HepG2 (cell line): ENCODE measurements around the gene DNTTIP2. TPM values are rescaled to one million over a fixed set of nuclear protein-coding genes. Genes with fewer than 3 reads are reported as not detected.

Experiments used
- AHDC1 ChIP-seq: sonication (generic); formaldehyde crosslinking; IDR thresholded peaks from 2 replicates; pipeline ENCODE4 v1.5.1; 2020; ENCODE audit warnings: mild to moderate bottlenecking, missing genetic modification reagents, borderline replicate concordance
- AKAP8 ChIP-seq: sonication (generic); formaldehyde crosslinking; IDR thresholded peaks from 2 replicates; pipeline ENCODE4 v1.5.1; 2020; ENCODE audit warnings: mild to moderate bottlenecking, missing genetic modification reagents
- CC2D1A ChIP-seq: sonication (generic); formaldehyde crosslinking; IDR thresholded peaks from 2 replicates; pipeline ENCODE4 v1.8.1; 2023; ENCODE audit warnings: mild to moderate bottlenecking, missing genetic modification reagents
- CREB1 ChIP-seq, 2 experiments: fragments of 450-650 bp in 1 of 2; IDR thresholded peaks; 2 replicates each; pipeline ENCODE4 v1.6.1; 2016 to 2017; ENCODE audit warnings: control low read depth in 1 of 2, mild to moderate bottlenecking in 1 of 2, missing compliant biosample characterization in 1 of 2, missing genetic modification characterization in 1 of 2
- HDAC2 ChIP-seq: sonication (generic); formaldehyde crosslinking; IDR thresholded peaks from 2 replicates; pipeline ENCODE4 v1.4.0; 2020; ENCODE audit warnings: missing genetic modification reagents
- MAZ ChIP-seq, 2 experiments: sonication (generic) in 1 of 2; formaldehyde crosslinking in 1 of 2; IDR thresholded peaks; 2 replicates each; pipeline versions ENCODE4 v1.5.0 to v1.6.1; 2012 to 2020; ENCODE audit warnings: low read depth in 2 of 2, mild to moderate bottlenecking in 2 of 2, borderline replicate concordance in 1 of 2, improper control_type of control experiment in 1 of 2, low read length in 1 of 2, missing genetic modification reagents in 1 of 2, moderate library complexity in 1 of 2
- MIER2 ChIP-seq: IDR thresholded peaks from 2 replicates; pipeline ENCODE4 v1.6.1; 2016; ENCODE audit warnings: missing biosample characterization, missing genetic modification reagents
- MYNN ChIP-seq: sonication (generic); formaldehyde crosslinking; IDR thresholded peaks from 2 replicates; pipeline ENCODE4 v1.4.0; 2020; ENCODE audit warnings: mild to moderate bottlenecking, low read depth, missing genetic modification reagents
- RFX5 ChIP-seq: IDR thresholded peaks from 2 replicates; pipeline ENCODE4 v1.6.1; 2011; ENCODE audit warnings: low read depth, low read length, improper control_type of control experiment
- THYN1 ChIP-seq: sonication (generic); formaldehyde crosslinking; IDR thresholded peaks from 2 replicates; pipeline ENCODE4 v1.8.1; 2023; ENCODE audit warnings: low read depth, mild to moderate bottlenecking, moderate library complexity, missing genetic modification reagents, borderline replicate concordance
- ZBTB7B ChIP-seq: sonication (generic); formaldehyde crosslinking; IDR thresholded peaks from 2 replicates; pipeline ENCODE4 v1.4.0; 2020; ENCODE audit warnings: missing genetic modification reagents
- ZFY ChIP-seq: sonication (generic); formaldehyde crosslinking; IDR thresholded peaks from 2 replicates; pipeline ENCODE4 v1.4.0; 2020; ENCODE audit warnings: missing genetic modification reagents
- ZNF329 ChIP-seq: sonication (generic); formaldehyde crosslinking; IDR thresholded peaks from 2 replicates; pipeline ENCODE4 v1.9.0; 2021; ENCODE audit warnings: low read depth, mild to moderate bottlenecking, missing genetic modification reagents
- ZNF354B ChIP-seq: sonication (generic); formaldehyde crosslinking; IDR thresholded peaks from 2 replicates; pipeline ENCODE4 v1.8.0; 2022; ENCODE audit warnings: mild to moderate bottlenecking, missing genetic modification reagents
- ZNF431 ChIP-seq: sonication (generic); formaldehyde crosslinking; IDR thresholded peaks from 2 replicates; pipeline ENCODE4 v1.9.0; 2022; ENCODE audit warnings: missing genetic modification reagents, low read depth, mild to moderate bottlenecking, borderline replicate concordance
- ZNF615 ChIP-seq: sonication (generic); formaldehyde crosslinking; IDR thresholded peaks from 2 replicates; pipeline ENCODE4 v1.5.0; 2020; ENCODE audit warnings: mild to moderate bottlenecking, missing genetic modification reagents, borderline replicate concordance
- ZNF713 ChIP-seq: sonication (generic); formaldehyde crosslinking; IDR thresholded peaks from 2 replicates; pipeline ENCODE4 v1.4.0; 2020; ENCODE audit warnings: mild to moderate bottlenecking, missing genetic modification reagents
- ZNF883 ChIP-seq: sonication (generic); formaldehyde crosslinking; IDR thresholded peaks from 2 replicates; pipeline ENCODE4 v1.5.1; 2020; ENCODE audit warnings: mild to moderate bottlenecking, missing genetic modification reagents; ENCODE audit errors: not compliant biosample characterization
- polyA plus RNA-seq, 8 experiments: library from polyadenylated mRNA; depleted of rRNA in 3 of 8; stranded (reverse) in 7 of 8; unstranded in 1 of 8; fragments of >200 nt; fragmentation: Illumina TruSeq in 4 of 8; extraction: Trizol in 4 of 8; gene quantifications; 2 replicates each; pipeline versions ENCODE4 v1.2.1 to v1.2.3, GENCODE V29; 2011 to 2016; ENCODE audit warnings: low read depth in 4 of 8, missing spikeins in 1 of 8, mixed read lengths in 1 of 8; ENCODE audit not compliant: insufficient read depth in 1 of 8
- total RNA-seq, 5 experiments: library from RNA; depleted of rRNA; stranded (reverse); fragments of >200 nt; fragmentation: Illumina TruSeq; extraction: Trizol; gene quantifications; 2 replicates each; pipeline ENCODE4 v1.2.3, GENCODE V29; 2016; ENCODE audit warnings: low read depth in 1 of 5
- TF ChIP-seq, protein P1 (sequence below): sonication (generic); formaldehyde crosslinking; IDR thresholded peaks from 2 replicates; pipeline ENCODE4; 2020; ENCODE audit warnings: missing genetic modification reagents, mild to moderate bottlenecking, borderline replicate concordance
- TF ChIP-seq, protein P2 (sequence below): sonication (generic); formaldehyde crosslinking; IDR thresholded peaks from 2 replicates; pipeline ENCODE4 v1.5.0; 2020; ENCODE audit warnings: mild to moderate bottlenecking, low read depth, missing genetic modification reagents, borderline replicate concordance

DNTTIP2 gene
- total and polyA plus RNA-seq, 2 of the 13 experiments (the other 11 are each of a cell fraction or from before 2014, with no cell fraction given) = 11.4 to 63.3 TPM

DNA sequence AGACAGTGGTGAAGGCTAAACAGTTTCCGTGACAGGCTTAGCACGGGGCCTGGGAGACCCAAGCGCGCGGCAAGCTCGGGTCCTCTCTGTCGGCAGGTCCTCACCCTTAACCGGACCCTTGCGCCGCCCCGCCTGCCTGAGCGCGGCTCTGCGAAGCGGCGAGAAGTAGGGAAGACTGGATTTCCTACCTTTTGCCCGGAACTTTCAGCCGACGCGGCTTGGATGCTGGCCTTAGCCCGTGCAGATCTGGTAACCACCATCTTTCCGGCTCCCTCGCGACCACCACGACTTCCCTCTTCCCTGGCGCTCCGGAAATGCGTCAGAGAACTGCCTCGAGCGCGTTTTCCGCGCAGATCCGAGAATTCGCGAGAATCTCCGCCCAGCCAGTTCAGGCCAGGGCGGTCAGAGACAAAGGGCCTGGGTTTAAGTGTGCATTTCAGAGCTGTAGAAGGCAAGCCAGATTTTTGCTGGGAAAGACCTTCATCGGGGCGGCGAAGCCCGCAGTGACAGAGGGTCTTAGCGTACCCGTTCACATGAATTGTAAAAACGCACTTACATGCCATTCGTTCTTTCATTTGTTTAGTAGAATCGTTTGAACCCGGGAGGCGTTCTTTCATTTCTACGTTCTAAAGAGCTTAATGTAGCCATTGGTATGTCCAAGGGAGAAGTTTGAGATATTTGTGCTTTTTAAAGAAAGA lies at the start of gene DNTTIP2 (continued):
- TF ChIP-seq MIER2 (CRISPR knock-in tag) (0 out of 2 replicates have a peak, but pooled peaks have one; percentile 31), THYN1 (CRISPR knock-in tag) (no peak), CC2D1A (CRISPR knock-in tag) (no peak), ZNF354B (no peak), AHDC1 (CRISPR knock-in tag) (peak; percentile 21; the same call in 1 of the 2 replicates), RFX5 (no peak), HDAC2 (CRISPR knock-in tag) (peak; percentile 92), ZBTB7B (CRISPR knock-in tag) (peak; percentile 93), MAZ (IDR thresholded peaks at IDR 0.05; ENCODE audit: borderline replicate concordance, low read depth, low read length) (no peak), MAZ (CRISPR knock-in tag; IDR thresholded peaks at IDR 0.05; ENCODE audit: low read depth) (peak; percentile 48; the same call in 1 of the 2 replicates), MYNN (CRISPR knock-in tag) (0 out of 2 replicates have a peak, but pooled peaks have one; percentile 50), CREB1 (IDR thresholded peaks at IDR 0.05) (peak; percentile 93), CREB1 (CRISPR knock-in tag; IDR thresholded peaks at IDR 0.05) (peak; percentile 99), ZNF883 (CRISPR knock-in tag) (peak; percentile 86), ZNF615 (CRISPR knock-in tag) (0 out of 2 replicates have a peak, but pooled peaks have one; percentile 73), ZFY (peak; percentile 95), ZNF329 (no peak), ZNF713 (CRISPR knock-in tag) (no peak), AKAP8 (CRISPR knock-in tag) (no peak), ZNF431 (CRISPR knock-in tag) (no peak)
- TF ChIP-seq, protein P1, sequence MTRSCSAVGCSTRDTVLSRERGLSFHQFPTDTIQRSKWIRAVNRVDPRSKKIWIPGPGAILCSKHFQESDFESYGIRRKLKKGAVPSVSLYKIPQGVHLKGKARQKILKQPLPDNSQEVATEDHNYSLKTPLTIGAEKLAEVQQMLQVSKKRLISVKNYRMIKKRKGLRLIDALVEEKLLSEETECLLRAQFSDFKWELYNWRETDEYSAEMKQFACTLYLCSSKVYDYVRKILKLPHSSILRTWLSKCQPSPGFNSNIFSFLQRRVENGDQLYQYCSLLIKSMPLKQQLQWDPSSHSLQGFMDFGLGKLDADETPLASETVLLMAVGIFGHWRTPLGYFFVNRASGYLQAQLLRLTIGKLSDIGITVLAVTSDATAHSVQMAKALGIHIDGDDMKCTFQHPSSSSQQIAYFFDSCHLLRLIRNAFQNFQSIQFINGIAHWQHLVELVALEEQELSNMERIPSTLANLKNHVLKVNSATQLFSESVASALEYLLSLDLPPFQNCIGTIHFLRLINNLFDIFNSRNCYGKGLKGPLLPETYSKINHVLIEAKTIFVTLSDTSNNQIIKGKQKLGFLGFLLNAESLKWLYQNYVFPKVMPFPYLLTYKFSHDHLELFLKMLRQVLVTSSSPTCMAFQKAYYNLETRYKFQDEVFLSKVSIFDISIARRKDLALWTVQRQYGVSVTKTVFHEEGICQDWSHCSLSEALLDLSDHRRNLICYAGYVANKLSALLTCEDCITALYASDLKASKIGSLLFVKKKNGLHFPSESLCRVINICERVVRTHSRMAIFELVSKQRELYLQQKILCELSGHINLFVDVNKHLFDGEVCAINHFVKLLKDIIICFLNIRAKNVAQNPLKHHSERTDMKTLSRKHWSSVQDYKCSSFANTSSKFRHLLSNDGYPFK = peak; percentile 91; the same call in 1 of the 2 replicates
- TF ChIP-seq, protein P2, sequence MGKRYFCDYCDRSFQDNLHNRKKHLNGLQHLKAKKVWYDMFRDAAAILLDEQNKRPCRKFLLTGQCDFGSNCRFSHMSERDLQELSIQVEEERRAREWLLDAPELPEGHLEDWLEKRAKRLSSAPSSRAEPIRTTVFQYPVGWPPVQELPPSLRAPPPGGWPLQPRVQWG (CRISPR knock-in tag) = no peak
